NK-92 (cell line): ENCODE results near the gene SLC50A1.

Source experiments
- DNase-seq: peaks from one replicate; lab custom pipeline; 2025; ENCODE audit not compliant: unreplicated experiment; lab: John Stamatoyannopoulos, UW

Gene SLC50A1

DNA sequence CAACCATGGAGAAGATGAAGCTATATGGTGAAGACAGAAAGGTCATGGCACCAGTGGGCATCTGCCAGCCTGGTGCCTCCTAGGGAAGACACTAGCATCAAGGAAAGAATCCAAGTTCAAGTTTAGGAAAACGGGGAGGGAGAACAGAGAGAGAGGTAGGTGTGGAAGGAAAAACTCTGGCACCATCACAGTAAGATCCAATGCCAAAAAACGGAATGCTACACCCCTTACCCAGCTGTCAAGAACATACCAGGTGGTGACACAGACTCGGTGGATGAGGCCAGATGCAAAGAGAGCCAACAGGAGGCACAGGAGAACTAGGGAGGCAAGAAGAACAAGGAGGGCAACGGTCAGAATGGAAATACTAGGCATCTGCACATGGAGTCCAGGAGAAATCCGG, 33.9 kb downstream of the SLC50A1 start:
- DNase-seq: no peak

- no peak for DNase-seq
These were observed 34.6 kb downstream of the SLC50A1 start for GRCh38 chr1:155170101-155170785.

GRCh38 chr1:155170806-155171205, 35.2 kb downstream of the SLC50A1 start:
- no peak for DNase-seq

DNA sequence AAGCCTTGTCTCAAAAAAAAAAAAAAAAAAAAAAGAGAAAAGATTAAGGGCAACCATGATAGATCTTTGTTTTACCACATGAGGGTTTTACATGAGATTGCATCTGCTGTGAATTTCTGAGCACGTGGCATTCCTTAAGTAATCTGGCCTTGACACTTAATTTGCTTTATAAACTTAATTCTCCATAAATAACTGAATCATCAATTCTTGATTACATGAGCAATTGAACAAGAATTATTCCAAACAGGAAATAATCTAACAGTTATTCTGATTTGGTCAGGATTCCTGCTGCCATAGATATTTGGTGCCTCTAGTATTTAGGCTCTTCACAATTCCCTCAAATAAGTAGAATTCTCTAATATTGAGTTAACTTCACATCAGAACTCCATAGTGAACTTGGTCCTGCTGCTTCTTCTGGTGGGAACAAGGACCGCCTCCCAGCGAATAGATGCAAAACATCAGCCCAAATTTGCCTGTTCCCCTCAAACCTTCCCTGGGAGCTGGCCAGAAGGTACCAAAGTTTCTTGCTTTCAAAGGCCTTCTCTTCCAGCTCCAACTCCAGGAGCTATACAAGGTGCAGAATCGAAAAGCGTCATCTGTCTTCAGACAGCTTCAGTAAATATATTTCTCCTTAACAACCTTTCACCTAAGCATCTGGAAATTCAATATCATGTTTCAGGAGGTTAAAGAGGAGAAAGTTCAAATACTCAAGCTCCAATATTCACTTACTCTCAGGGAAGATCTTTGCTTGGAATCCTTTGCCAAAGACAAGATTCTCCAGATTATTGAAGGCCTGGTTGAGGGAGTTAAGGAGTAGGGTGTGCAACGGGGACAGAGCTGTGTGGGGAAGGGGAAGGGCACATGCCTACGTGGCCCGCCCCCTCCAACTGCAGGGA, 36.4 kb downstream of the SLC50A1 start:
- no peak for DNase-seq

- peak; percentile 59 for DNase-seq
These were observed 37.3 kb downstream of the SLC50A1 start, which contains the start of gene KRTCAP2 for GRCh38 chr1:155172732-155173477. TSS of gene KRTCAP2 (minus strand) at chr1:155173304. CDS start at chr1:155173224, 80 bp downstream.

DNA sequence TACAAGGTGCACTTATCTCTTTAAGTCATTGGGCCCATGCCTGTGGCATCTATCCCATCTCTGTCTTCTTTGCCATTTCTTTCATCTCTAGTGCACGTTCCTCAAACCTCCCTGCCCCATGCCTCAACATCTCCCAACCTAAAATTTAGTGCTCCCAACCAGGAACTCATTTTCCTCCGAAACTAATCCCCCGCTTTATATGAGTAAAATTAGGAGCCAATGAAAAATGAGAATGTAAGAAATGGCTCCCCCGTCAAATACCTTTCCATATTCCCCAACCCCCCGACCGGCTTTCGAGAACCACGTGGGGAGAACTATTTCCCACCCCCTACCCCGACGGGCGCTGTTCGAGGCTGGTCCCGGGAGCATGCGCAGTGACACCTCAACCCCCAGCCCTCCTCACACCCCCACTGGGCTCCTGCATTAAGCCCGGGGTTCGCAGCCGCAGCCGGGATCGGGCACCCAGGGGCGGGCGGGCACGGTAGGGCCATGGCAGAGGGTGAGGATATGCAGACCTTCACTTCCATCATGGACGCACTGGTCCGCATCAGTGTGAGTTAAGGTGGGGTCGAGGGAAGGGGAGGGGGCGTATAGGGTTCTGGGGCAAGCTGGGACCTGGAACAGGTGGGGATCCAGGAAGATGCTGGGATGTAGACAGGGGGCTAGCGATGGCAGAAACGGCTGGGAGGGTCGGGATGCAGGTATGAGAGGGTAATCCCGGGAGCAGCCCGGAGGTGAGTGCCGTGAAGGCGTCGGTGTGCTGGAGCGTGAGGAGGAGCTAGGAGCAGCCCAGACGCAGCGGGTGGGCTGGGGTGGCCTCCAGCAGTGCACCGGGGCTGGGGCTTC, 38.0 kb downstream of the SLC50A1 start, which contains the start of gene TRIM46:
Gene TRIM46, plus strand, starts transcription at position 372 of the 846 bp plus-strand sequence. Its CDS starts 118 bp downstream, at position 490.
- no peak for DNase-seq

GRCh38 chr1:155174324-155175280, 39.0 kb downstream of the SLC50A1 start:
- no peak for DNase-seq

DNA sequence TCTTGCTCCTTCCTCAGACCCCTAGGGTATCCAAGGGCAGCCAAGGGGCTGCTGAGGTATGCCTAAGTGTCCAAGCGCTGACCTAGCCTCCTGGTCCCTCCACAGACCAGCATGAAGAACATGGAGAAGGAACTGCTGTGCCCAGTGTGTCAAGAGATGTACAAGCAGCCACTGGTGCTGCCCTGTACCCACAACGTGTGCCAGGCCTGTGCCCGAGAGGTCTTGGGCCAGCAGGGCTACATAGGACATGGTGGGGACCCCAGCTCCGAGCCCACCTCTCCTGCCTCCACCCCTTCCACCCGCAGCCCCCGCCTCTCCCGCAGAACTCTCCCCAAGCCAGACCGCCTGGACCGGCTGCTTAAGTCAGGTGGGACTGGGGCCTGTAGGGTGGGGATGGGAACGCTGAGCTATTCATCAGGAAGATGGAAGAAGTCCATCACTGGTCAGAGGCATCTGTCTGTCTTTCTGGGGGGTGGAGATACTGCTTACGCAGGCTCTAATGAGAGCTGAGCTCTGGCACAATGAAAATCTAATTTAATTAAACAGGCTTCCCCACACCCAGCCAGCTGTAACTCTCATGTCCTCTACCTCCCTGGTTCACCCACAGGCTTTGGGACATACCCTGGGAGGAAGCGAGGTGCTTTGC, 39.8 kb downstream of the SLC50A1 start:
- DNase-seq: no peak

DNA sequence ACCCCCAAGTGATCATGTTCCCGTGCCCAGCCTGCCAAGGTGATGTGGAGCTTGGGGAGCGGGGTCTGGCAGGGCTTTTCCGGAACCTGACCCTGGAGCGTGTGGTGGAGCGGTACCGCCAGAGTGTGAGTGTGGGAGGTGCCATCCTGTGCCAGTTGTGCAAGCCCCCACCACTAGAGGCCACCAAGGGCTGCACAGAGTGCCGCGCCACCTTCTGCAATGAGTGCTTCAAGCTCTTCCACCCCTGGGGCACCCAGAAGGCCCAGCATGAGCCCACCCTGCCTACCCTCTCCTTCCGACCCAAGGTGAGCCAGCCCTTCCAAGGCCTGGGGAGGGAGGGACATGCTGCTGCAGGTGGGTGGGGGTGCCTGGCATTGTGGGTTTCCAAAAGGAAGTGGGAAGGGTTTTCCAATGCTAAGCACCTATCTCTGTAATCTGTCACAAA, 40.3 kb downstream of the SLC50A1 start:
- no peak for DNase-seq

- peak; percentile 13 for DNase-seq
These were observed 41.0 kb downstream of the SLC50A1 start for GRCh38 chr1:155176544-155177071.

- no peak for DNase-seq
These were observed 41.7 kb downstream of the SLC50A1 start for GRCh38 chr1:155177192-155177917.

DNA sequence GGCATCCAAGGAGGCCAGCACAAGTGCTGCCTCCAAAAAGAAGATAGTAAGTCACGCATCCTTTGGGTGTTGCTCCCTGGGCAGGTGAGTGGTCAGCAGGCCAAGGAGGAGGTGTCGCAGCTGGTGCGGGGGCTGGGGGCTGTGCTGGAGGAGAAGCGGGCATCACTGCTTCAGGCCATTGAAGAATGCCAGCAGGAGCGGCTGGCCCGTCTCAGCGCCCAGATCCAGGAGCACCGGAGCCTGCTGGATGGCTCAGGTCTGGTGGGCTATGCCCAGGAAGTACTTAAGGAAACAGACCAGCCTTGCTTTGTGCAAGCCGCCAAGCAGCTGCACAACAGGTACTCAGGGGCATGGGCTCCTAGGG, 42.2 kb downstream of the SLC50A1 start:
- DNase-seq: no peak

DNA sequence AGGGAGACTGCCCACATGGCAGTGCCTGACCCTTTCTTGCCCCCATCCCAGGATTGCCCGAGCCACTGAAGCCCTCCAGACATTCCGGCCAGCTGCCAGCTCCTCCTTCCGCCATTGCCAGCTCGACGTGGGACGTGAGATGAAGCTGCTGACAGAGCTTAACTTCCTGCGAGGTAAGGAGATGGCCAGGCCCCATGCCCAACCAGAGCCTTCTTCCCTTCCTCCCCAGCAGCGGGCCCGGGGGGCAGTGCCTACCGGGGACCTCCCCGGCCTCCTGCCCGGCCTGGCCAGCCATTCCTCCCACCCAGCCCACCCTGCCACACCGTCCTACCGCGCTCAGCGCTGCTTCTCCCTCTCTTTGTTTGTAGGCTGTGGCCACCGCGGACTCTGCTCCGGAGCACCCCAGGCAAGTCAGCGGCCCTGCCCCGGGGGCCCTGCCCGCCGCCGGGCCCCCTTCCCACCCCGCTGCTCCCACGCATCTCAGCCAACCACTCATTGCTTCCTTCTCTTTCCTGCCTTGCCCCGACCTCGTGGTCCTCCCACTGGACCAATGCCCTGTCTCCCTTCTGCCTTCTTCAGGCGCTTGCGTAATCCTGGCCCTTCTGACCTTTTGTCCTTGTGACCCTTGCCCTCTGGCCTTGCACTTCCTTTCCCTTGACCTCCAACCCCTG, 42.9 kb downstream of the SLC50A1 start:
- no peak for DNase-seq

- no peak for DNase-seq
These were observed 43.7 kb downstream of the SLC50A1 start for GRCh38 chr1:155179112-155180031.

- no peak for DNase-seq
These were observed 45.9 kb downstream of the SLC50A1 start for GRCh38 chr1:155181371-155182051.
